H1 (cell line): ENCODE results near the gene CIT. TPM values are rescaled to one million over a fixed set of nuclear protein-coding genes. Genes with fewer than 3 reads are reported as not detected.

Source experiments
- CTCF ChIA-PET: fragments of 300-600 bp; sonication (Branson Sonifier 250); formaldehyde crosslinking; loops from one replicate; lab custom pipeline; 2021; ENCODE audit not compliant: partially characterized antibody; lab: Charles Lee
- POLR2A ChIA-PET: fragments of 300-600 bp; sonication (Branson Sonifier 250); formaldehyde crosslinking; loops from one replicate; lab custom pipeline; 2021; ENCODE audit warnings: inconsistent platforms; ENCODE audit not compliant: partially characterized antibody; lab: Charles Lee
- DNase-seq, 2 experiments: peaks; one replicate each; pipeline versions ENCODE4 v3.0.0 to v3.0.0-alpha.2; 2010 to 2022; ENCODE audit warnings: low spot score in 2 of 2, low read depth in 1 of 2, mixed read lengths in 1 of 2
- FAIRE-seq: peaks from 2 replicates; lab custom pipeline; 2011; peaks lifted over from hg19 to GRCh38; lab: Jason Lieb, UNC
- H2AFZ ChIP-seq: 2 replicates; pipeline ENCODE4 v1.8.1; 2012; ENCODE audit warnings: low read length, inconsistent platforms
- H2AK5ac ChIP-seq: 2 replicates; pipeline ENCODE4 v1.6.1; 2013; ENCODE audit warnings: low read depth, low read length
- H2BK120ac ChIP-seq: replicated peaks from 2 replicates; pipeline ENCODE3; 2013; ENCODE audit warnings: low read depth, low read length, inconsistent platforms
- H2BK12ac ChIP-seq: 2 replicates; pipeline ENCODE4 v1.6.1; 2013; ENCODE audit warnings: low read depth, low read length
- H2BK15ac ChIP-seq: 2 replicates; pipeline ENCODE4 v1.6.1; 2013; ENCODE audit warnings: low read length
- H2BK20ac ChIP-seq: 2 replicates; pipeline ENCODE4 v1.6.1; 2013; ENCODE audit warnings: low read length
- H2BK5ac ChIP-seq: 2 replicates; pipeline ENCODE4 v1.6.1; 2013; ENCODE audit warnings: low read depth, low read length
- H3K14ac ChIP-seq: 2 replicates; pipeline ENCODE4 v1.6.1; 2013; ENCODE audit warnings: inconsistent platforms; ENCODE audit not compliant: insufficient read length
- H3K18ac ChIP-seq: 2 replicates; pipeline ENCODE4 v1.6.1; 2013; ENCODE audit warnings: low read length; ENCODE audit errors: extremely low read depth
- H3K23ac ChIP-seq: 2 replicates; pipeline ENCODE4 v1.6.1; 2013; ENCODE audit warnings: inconsistent platforms; ENCODE audit not compliant: insufficient read length
- H3K23me2 ChIP-seq: 2 replicates; pipeline ENCODE4 v1.6.1; 2013; ENCODE audit warnings: low read depth, low read length
- H3K27ac ChIP-seq: 2 replicates; pipeline ENCODE4 v1.6.1; 2011; ENCODE audit warnings: low read depth, low read length, inconsistent platforms
- H3K27me3 ChIP-seq, 4 experiments: replicated peaks in 1 of 4; 1 replicate in 1 of 4; 2 replicates in 3 of 4; pipeline versions ENCODE4 v1.6.1 to v1.8.1; 2011 to 2013; ENCODE audit warnings: low read length in 3 of 4, mild to moderate bottlenecking in 3 of 4, inconsistent platforms in 2 of 4, mixed read lengths in 2 of 4, moderate library complexity in 1 of 4; ENCODE audit not compliant: control insufficient read depth in 3 of 4, insufficient read depth in 3 of 4; ENCODE audit errors: extremely low read depth in 1 of 4
- H3K36me3 ChIP-seq, 4 experiments: 2 replicates each; pipeline versions ENCODE4 v1.6.1 to v1.8.1; 2011 to 2013; ENCODE audit warnings: mild to moderate bottlenecking in 4 of 4, low read length in 3 of 4, moderate library complexity in 2 of 4, control low read depth in 1 of 4, inconsistent platforms in 1 of 4; ENCODE audit not compliant: insufficient read depth in 4 of 4, control insufficient read depth in 2 of 4
- H3K4ac ChIP-seq: replicated peaks from 2 replicates; pipeline ENCODE3; 2013; ENCODE audit warnings: low read length, low read depth, mixed read lengths, inconsistent platforms; ENCODE audit not compliant: insufficient read length
- H3K4me1 ChIP-seq, 4 experiments: replicated peaks in 1 of 4; 1 replicate in 1 of 4; 2 replicates in 3 of 4; pipeline versions ENCODE4 v1.6.1 to v1.8.1; 2011 to 2013; ENCODE audit warnings: low read length in 3 of 4, inconsistent platforms in 2 of 4, mixed read lengths in 1 of 4; ENCODE audit not compliant: insufficient read depth in 4 of 4, control insufficient read depth in 3 of 4
- H3K4me2 ChIP-seq, 2 experiments: 2 replicates each; pipeline versions ENCODE4 v1.6.1 to v1.8.1; 2011 to 2013; ENCODE audit warnings: low read depth in 2 of 2, low read length in 2 of 2, control low read depth in 1 of 2, inconsistent platforms in 1 of 2, mild to moderate bottlenecking in 1 of 2; ENCODE audit not compliant: insufficient read depth in 1 of 2
- H3K4me3 ChIP-seq, 4 experiments: fragments of 200-600, 300-600 bp in 1 of 4; sonication (generic), shearing (Covaris generic), sonication (Bioruptor Twin) in 1 of 4; 2 replicates each; pipeline versions ENCODE4 v1.5.1 to v1.8.1; 2011 to 2016; ENCODE audit warnings: low read length in 4 of 4, low read depth in 3 of 4, control low read depth in 2 of 4, inconsistent platforms in 2 of 4, mild to moderate bottlenecking in 2 of 4, mixed read lengths in 1 of 4, moderate library complexity in 1 of 4; ENCODE audit not compliant: insufficient read depth in 2 of 4; ENCODE audit errors: extremely low read depth in 1 of 4
- H3K56ac ChIP-seq: replicated peaks from 2 replicates; pipeline ENCODE3; 2013; ENCODE audit warnings: low read depth, mild to moderate bottlenecking, mixed read lengths, low read length, inconsistent platforms; ENCODE audit not compliant: insufficient read length
- H3K79me1 ChIP-seq: 2 replicates; pipeline ENCODE4 v1.6.1; 2013; ENCODE audit warnings: low read depth, low read length, control low read depth
- H3K79me2 ChIP-seq, 2 experiments: 2 replicates each; pipeline versions ENCODE4 v1.6.1 to v1.8.1; 2012 to 2013; ENCODE audit warnings: low read length in 2 of 2, mild to moderate bottlenecking in 2 of 2, inconsistent platforms in 1 of 2; ENCODE audit not compliant: insufficient read depth in 2 of 2, control insufficient read depth in 1 of 2
- H3K9ac ChIP-seq, 4 experiments: replicated peaks in 1 of 4; 1 replicate in 1 of 4; 2 replicates in 3 of 4; pipeline versions ENCODE4 v1.6.1 to v1.8.1; 2011 to 2013; ENCODE audit warnings: low read depth in 3 of 4, low read length in 3 of 4, control low read depth in 2 of 4, mild to moderate bottlenecking in 2 of 4, moderate library complexity in 2 of 4, inconsistent platforms in 1 of 4; ENCODE audit errors: extremely low read depth in 1 of 4
- H3K9me3 ChIP-seq, 2 experiments: 2 replicates each; pipeline versions ENCODE4 v1.6.1 to v1.8.1; 2012 to 2013; ENCODE audit warnings: mild to moderate bottlenecking in 2 of 2, moderate library complexity in 2 of 2, control low read depth in 1 of 2, inconsistent platforms in 1 of 2, low read depth in 1 of 2, low read length in 1 of 2, mixed read lengths in 1 of 2; ENCODE audit not compliant: insufficient read depth in 2 of 2
- H4K20me1 ChIP-seq, 2 experiments: replicated peaks in 1 of 2; 2 replicates each; pipeline versions ENCODE3 to v1.8.1; 2011 to 2013; ENCODE audit warnings: inconsistent platforms in 2 of 2, low read length in 2 of 2, mild to moderate bottlenecking in 1 of 2; ENCODE audit not compliant: insufficient read depth in 2 of 2, control insufficient read depth in 1 of 2
- H4K5ac ChIP-seq: 2 replicates; pipeline ENCODE4 v1.6.1; 2013; ENCODE audit warnings: low read length, low read depth, mixed read lengths, inconsistent platforms; ENCODE audit not compliant: insufficient read length
- H4K8ac ChIP-seq: 2 replicates; pipeline ENCODE4 v1.8.0; 2013; ENCODE audit warnings: mild to moderate bottlenecking, moderate library complexity, low read length, inconsistent platforms; ENCODE audit not compliant: insufficient read depth; ENCODE audit errors: extremely low read depth
- H4K91ac ChIP-seq: replicated peaks from 2 replicates; pipeline ENCODE3; 2013; ENCODE audit warnings: low read length, mixed read lengths, inconsistent platforms; ENCODE audit not compliant: insufficient read length
- CBX8 ChIP-seq: fragments of 300-800, 300-1000 bp; sonication (generic); IDR thresholded peaks from 2 replicates; pipeline ENCODE4 v1.7.1; 2016; ENCODE audit warnings: low read depth, low read length, borderline replicate concordance
- CREB1 ChIP-seq: IDR thresholded peaks from 2 replicates; pipeline ENCODE4 v1.6.1; 2012; ENCODE audit warnings: inconsistent platforms
- RXRA ChIP-seq: IDR thresholded peaks from 2 replicates; pipeline ENCODE4 v1.6.1; 2011; ENCODE audit warnings: low read depth, mild to moderate bottlenecking, low read length, moderate library complexity; ENCODE audit not compliant: insufficient read depth
- WGBS, 2 experiments: shearing (Covaris generic) in 1 of 2; methylation state at CpG; one replicate each; pipeline versions ENCODE4 v1.1.6 to v1.1.7; 2013 to 2015; ENCODE audit warnings: low lambda C conversion rate in 2 of 2, mixed read lengths in 2 of 2, inconsistent platforms in 1 of 2, low coverage in 1 of 2, missing lambda C conversion rate in 1 of 2; ENCODE audit not compliant: insufficient replicate concordance in 2 of 2, insufficient coverage in 1 of 2, insufficient read length in 1 of 2; ENCODE audit errors: extremely low coverage in 1 of 2, missing lambda C conversion rate in 1 of 2; 5-methylcytosine and 5-hydroxymethylcytosine counted together
- polyA plus RNA-seq, 7 experiments: library from polyadenylated mRNA; depleted of rRNA in 3 of 7; stranded (reverse) in 5 of 7; unstranded in 2 of 7; fragments of >200 nt in 5 of 7; fragments of 200-250 nt in 2 of 7; gene quantifications; 1 replicate in 5 of 7; 2 replicates in 1 of 7; 4 replicates in 1 of 7; pipeline versions ENCODE4 v1.2.1 to v1.2.3, GENCODE V29; 2011 to 2013; ENCODE audit warnings: missing spikeins in 2 of 7, mixed read lengths in 2 of 7
- total RNA-seq: library from RNA; stranded (reverse); fragmentation: NEBNext Ultra II Directional; extraction: Animal tissue kit (Norgen Biotek cat#: 25700); gene quantifications from 2 replicates; pipeline ENCODE4 v1.2.1, GENCODE V29; 2021
- TF ChIP-seq, protein P1 (sequence below), 3 experiments: IDR thresholded peaks; 1 replicate in 2 of 3; 2 replicates in 1 of 3; pipeline versions ENCODE4 v1.5.1 to v1.6.1; 2011; ENCODE audit warnings: low read length in 3 of 3, mild to moderate bottlenecking in 3 of 3, inconsistent platforms in 2 of 3, low read depth in 1 of 3, moderate library complexity in 1 of 3; ENCODE audit not compliant: insufficient read depth in 1 of 3; ENCODE audit errors: control extremely low read depth in 1 of 3

The CIT gene
- total and polyA plus RNA-seq, 2 of the 8 experiments (the other 6 are each of a cell fraction or from before 2014, with no cell fraction given), result 17.1 to 60.9 TPM

DNA sequence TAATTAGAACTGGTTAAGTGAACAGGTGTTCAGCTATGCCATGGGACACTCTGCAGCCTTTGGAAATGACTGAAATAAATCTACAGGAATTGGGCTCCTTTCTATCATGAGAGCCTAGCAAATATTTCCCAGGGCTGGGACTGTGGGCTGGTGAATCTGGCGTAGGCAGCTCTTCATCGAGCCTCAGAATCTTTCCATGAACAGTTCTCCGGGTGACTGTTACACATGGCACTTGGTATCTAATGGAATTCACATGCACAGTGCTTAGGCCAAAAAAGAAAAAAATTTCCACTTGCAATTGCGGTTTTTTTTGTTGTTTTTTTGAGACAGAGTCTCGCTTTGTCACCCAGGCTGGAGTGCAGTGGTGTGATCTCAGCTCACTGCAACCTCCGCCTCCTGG lies 177.0 kb downstream of the CIT start:
- Histone ChIP-seq H2BK20ac (no peak overlapping the region), H4K5ac (no peak overlapping the region), H2AFZ (no peak overlapping the region), H3K36me3 (peaks cover 2 to 37% (median 23%) of the 10 kb centered on the region in 4 experiments), H3K23me2 (no peaks in the 10 kb centered on the region; the same call in 1 of the 2 replicates), H3K9me3 (no peaks in the 10 kb centered on the region), H2AK5ac (no peak overlapping the region), H2BK12ac (no peak overlapping the region), H3K23ac (no peak overlapping the region), H4K91ac (no peak overlapping the region), H3K4me2 (no peak overlapping the region), H4K20me1 (peaks cover 2% of the 10 kb centered on the region in 2 experiments), H3K9ac (no peak overlapping the region), H3K27ac (no peak overlapping the region), H3K18ac (no peak overlapping the region), H2BK120ac (no peak overlapping the region), H3K27me3 (no peaks in the 10 kb centered on the region), H4K8ac (no peak overlapping the region), H2BK15ac (no peak overlapping the region), H3K4me1 (peaks cover 0 to 5% (median 4%) of the 10 kb centered on the region in 4 experiments; a peak in 4 of 7 replicates), H3K4me3 (no peak overlapping the region), H3K4ac (no peak overlapping the region), H3K14ac (no peak overlapping the region), H2BK5ac (no peak overlapping the region), H3K79me2 (no peaks in the 10 kb centered on the region), H3K56ac (no peak overlapping the region), H3K79me1 (no peaks in the 10 kb centered on the region)
- DNase-seq (no peak), FAIRE-seq (no peak)
- POLR2A ChIA-PET, result interaction anchor here (1.1 kb wide), 1 partner anchor 8 kb away, joined by 3 read pairs; no protein-coding TSS in a partner anchor
- CTCF ChIA-PET, result interaction anchor here (0.6 to 1.3 kb wide), 5 partner anchors 24 to 284 kb away, joined by 3 to 5 read pairs (median 3); no protein-coding TSS in a partner anchor
- 97% methylated on average over 6 of the region's 6 CpGs; no CpG with 5 or more reads in 1 of the 2 experiments for WGBS, 2 experiments
- TF ChIP-seq RXRA (no peak), CREB1 (no peak), CBX8 (no peak)
- TF ChIP-seq, protein P1, sequence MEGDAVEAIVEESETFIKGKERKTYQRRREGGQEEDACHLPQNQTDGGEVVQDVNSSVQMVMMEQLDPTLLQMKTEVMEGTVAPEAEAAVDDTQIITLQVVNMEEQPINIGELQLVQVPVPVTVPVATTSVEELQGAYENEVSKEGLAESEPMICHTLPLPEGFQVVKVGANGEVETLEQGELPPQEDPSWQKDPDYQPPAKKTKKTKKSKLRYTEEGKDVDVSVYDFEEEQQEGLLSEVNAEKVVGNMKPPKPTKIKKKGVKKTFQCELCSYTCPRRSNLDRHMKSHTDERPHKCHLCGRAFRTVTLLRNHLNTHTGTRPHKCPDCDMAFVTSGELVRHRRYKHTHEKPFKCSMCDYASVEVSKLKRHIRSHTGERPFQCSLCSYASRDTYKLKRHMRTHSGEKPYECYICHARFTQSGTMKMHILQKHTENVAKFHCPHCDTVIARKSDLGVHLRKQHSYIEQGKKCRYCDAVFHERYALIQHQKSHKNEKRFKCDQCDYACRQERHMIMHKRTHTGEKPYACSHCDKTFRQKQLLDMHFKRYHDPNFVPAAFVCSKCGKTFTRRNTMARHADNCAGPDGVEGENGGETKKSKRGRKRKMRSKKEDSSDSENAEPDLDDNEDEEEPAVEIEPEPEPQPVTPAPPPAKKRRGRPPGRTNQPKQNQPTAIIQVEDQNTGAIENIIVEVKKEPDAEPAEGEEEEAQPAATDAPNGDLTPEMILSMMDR (IDR thresholded peaks at IDR 0.05; ENCODE audit: control extremely low read depth in 1 of 3, insufficient read depth in 1 of 3, low read depth in 1 of 3, low read length in 3 of 3), result no peak
